Esophagus squamous epithelium (tissue), 5 donors: Measurements from ENCODE around the gene GAK. TPM values are rescaled to one million over a fixed set of nuclear protein-coding genes. Genes with fewer than 3 reads are reported as not detected.

Source experiments
- DNase-seq: peaks from one replicate; lab custom pipeline; 2025; lab: John Stamatoyannopoulos, UW
- H3K27ac ChIP-seq, 4 donors: fragments of 200-600 bp; sonication (generic); one replicate each; pipeline ENCODE4 v1.5.1; 2016 to 2019; ENCODE audit warnings: mild to moderate bottlenecking in 1 of 4
- H3K27me3 ChIP-seq, 4 donors: fragments of 200-600 bp; sonication (generic); 1 replicate in 3 of 4; 2 replicates in 1 of 4; pipeline versions ENCODE4 v1.5.1 to v1.6.0; 2017 to 2021; ENCODE audit warnings: antibody characterized with exemption in 1 of 4
- H3K36me3 ChIP-seq, 3 donors: fragments of 200-600 bp; sonication (generic); one replicate each; pipeline ENCODE4 v1.5.1; 2016 to 2019
- H3K4me1 ChIP-seq, 3 donors: fragments of 200-600 bp; sonication (generic); one replicate each; pipeline ENCODE4 v1.5.1; 2017 to 2019
- H3K4me3 ChIP-seq, 4 donors: fragments of 200-600 bp; sonication (generic); 1 replicate in 3 of 4; 2 replicates in 1 of 4; pipeline ENCODE4 v1.5.1; 2016 to 2019; ENCODE audit warnings: mild to moderate bottlenecking in 2 of 4, moderate library complexity in 1 of 4
- H3K9me3 ChIP-seq, 3 donors: fragments of 200-600 bp; sonication (generic); one replicate each; pipeline ENCODE4 v1.5.1; 2016 to 2019
- POLR2A ChIP-seq, 4 donors: fragments of 450-650 bp; IDR thresholded peaks; one replicate each; pipeline ENCODE4 v1.6.1; 2017; ENCODE audit warnings: antibody characterized with exemption in 4 of 4, mild to moderate bottlenecking in 4 of 4, moderate library complexity in 3 of 4
- WGBS, 2 donors: methylation state at CpG; one replicate each; pipeline ENCODE4 v1.1.5; 2018; 5-methylcytosine and 5-hydroxymethylcytosine counted together
- intact Hi-C: fragments of 100-400 bp; cut with DNase I; formaldehyde crosslinking; loops from one replicate; pipeline ENCODE4 v1.15.0; 2022
- total RNA-seq, 4 donors: library from RNA; depleted of rRNA; stranded (reverse); fragments of >200 nt; gene quantifications; one replicate each; pipeline ENCODE4 v1.1.0, GENCODE V29; 2016
- TF ChIP-seq, protein P1 (sequence below), 6 experiments: fragments of 450-650 bp in 4 of 6; fragments of 200-600 bp in 2 of 6; sonication (generic) in 2 of 6; IDR thresholded peaks; one replicate each; pipeline ENCODE4 v1.5.1; 2016 to 2019; ENCODE audit warnings: antibody characterized with exemption in 6 of 6, mild to moderate bottlenecking in 4 of 6, moderate library complexity in 4 of 6
- donor health status: DM: yes; HTN: yes; CAD: no.

The GAK gene
- total RNA-seq, 4 donors from 2014 or later: 70.6 to 97.8 (median 80.7) TPM

DNA sequence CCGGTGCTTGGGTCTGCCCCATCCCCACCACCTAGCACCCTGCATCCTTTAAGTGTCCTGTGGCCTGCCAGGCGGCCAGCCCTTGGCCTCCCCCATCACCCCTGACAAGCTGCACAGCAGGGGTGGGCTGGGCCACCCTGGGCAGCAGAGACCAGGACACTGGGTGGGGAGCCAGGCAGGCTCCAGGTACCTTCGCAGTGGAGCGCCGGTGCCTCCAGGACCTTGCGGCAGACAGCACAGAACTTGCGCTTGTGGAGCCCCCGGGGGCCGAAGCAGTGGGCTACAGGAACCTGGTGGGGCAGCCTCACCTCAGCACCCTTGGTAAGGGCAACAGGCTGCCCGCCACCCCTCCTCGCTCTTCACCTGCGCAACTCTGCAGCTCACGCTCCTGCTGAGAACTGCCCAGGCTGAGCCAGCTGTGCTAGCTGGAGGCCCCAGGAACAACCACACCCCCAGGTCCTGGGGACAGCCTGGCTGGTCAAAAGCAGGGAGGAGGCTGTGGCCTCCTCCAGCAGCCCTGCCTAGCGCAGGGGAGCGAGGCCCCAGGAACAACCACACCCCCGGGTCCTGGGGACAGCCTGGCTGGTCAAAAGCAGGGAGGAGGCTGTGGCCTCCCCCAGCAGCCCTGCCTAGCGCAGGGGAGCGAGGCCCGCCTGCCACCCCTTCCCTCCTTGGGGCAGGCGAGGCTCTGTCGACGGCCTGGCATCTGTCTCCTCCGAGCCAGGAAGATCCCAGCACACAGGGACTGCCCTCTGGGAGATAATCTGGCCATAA lies 36.7 kb upstream of the GAK start:
- Histone ChIP-seq H3K4me3 (no peak overlapping the region), H3K27me3 (no peaks in the 10 kb centered on the region), H3K4me1 (peaks cover 20 to 42% (median 31%) of the 10 kb centered on the region in 3 donors), H3K36me3 (peaks cover 0 to 40% (median 6%) of the 10 kb centered on the region in 3 donors), H3K27ac (no peak overlapping the region), H3K9me3 (no peaks in the 10 kb centered on the region)
- 20% methylated on average over 1 of the region's 23 CpGs; no CpG with 5 or more reads in 1 of the 2 donors for WGBS, 2 donors
- TF ChIP-seq, protein P1, sequence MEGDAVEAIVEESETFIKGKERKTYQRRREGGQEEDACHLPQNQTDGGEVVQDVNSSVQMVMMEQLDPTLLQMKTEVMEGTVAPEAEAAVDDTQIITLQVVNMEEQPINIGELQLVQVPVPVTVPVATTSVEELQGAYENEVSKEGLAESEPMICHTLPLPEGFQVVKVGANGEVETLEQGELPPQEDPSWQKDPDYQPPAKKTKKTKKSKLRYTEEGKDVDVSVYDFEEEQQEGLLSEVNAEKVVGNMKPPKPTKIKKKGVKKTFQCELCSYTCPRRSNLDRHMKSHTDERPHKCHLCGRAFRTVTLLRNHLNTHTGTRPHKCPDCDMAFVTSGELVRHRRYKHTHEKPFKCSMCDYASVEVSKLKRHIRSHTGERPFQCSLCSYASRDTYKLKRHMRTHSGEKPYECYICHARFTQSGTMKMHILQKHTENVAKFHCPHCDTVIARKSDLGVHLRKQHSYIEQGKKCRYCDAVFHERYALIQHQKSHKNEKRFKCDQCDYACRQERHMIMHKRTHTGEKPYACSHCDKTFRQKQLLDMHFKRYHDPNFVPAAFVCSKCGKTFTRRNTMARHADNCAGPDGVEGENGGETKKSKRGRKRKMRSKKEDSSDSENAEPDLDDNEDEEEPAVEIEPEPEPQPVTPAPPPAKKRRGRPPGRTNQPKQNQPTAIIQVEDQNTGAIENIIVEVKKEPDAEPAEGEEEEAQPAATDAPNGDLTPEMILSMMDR (IDR thresholded peaks at IDR 0.05): no peak
- TF ChIP-seq POLR2A (IDR thresholded peaks at IDR 0.05): no peak
- DNase-seq: no peak
- intact Hi-C loops: no loop called here

DNA sequence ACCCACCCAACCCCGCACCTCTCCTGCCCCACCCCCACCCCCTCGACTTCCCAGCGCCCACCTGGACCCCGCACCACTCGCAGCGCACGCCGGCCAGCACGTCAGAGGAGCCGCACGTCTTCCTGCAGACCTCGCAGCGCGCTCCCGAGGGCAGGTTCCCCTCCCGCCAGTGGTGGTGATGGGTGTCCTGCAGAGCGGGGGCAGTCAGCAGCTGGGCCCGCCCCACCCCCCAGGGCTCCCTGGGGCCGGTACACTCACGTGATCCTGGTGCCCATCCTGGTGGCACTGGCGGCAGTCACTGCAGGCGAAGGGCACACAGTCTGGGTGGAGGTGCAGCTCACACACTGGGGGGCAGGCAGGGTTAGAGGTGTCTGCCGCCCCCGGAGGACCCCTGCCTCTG lies 36.1 kb upstream of the GAK start:
- no peaks in the 10 kb centered on the region for H3K9me3 ChIP-seq
- H3K4me3 ChIP-seq: no peak overlapping the region
- no peaks in the 10 kb centered on the region for H3K27me3 ChIP-seq
- no peak for DNase-seq
- H3K36me3 ChIP-seq: peaks cover 0 to 41% (median 6%) of the 10 kb centered on the region in 3 donors
- 49% methylated on average over 6 of the region's 24 CpGs; no CpG with 5 or more reads in 1 of the 2 donors for WGBS, 2 donors
- intact Hi-C loops: no loop called here
- no peak overlapping the region for H3K27ac ChIP-seq
- no peak for TF ChIP-seq POLR2A (IDR thresholded peaks at IDR 0.05)
- TF ChIP-seq, protein P1 (IDR thresholded peaks at IDR 0.05): no peak
- H3K4me1 ChIP-seq: peaks cover 20 to 45% (median 29%) of the 10 kb centered on the region in 3 donors

DNA sequence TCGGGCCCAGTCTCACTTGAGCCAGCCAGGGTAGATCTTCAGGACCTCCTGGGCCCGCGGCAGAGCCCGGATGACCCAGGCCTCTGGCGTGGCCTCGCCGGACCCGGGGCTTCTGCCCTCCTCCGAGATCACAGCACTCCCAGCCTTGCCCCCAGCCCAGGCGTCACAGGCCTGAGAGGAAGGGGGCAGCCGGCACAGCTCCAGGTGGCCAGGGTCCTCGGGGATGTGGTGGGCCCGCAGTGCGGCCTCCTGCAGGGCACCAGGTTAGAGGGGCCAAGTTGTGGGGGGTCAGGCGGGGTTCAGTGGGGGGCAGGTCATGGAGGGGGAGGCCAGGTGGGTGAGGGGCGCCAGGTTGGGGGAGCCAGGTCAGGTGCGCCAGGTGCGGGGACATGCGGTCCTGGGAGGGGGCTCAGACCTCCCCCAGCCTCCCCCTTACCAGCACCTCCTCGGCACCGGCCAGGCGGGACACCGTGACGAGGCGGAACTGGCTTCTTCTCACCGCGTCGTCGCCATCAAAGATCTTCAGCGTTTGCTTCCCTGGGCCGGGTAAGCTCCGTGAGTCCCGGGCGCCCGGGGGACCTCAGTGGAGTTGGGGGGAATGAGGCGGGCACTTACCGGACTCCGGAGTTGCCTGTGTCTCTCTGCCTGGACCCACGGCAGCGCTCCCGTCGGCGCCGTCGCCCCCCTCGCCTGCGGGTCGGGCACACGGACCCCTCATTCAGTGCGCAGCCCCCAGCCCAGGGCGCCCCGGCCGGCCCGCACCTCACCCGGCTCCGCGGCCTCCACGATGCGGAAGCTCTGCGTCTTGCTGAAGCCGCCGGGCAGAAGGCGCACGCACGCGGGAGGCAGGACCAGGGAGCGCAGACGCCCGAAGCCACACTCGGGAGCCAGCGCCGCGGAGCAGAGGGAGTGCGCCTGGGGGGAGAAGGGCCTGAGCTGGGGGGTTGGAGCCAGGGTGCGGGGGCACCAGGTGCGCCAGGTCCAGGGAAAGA lies 35.3 kb upstream of the GAK start:
- no peak for DNase-seq
- Histone ChIP-seq H3K9me3 (no peaks in the 10 kb centered on the region), H3K4me3 (peak overlapping the region in 1 of 4 donors; percentile 21), H3K27ac (no peak overlapping the region), H3K4me1 (peaks cover 22 to 47% (median 31%) of the 10 kb centered on the region in 3 donors), H3K27me3 (no peaks in the 10 kb centered on the region), H3K36me3 (peaks cover 0 to 48% (median 6%) of the 10 kb centered on the region in 3 donors)
- intact Hi-C loops: no loop called here
- TF ChIP-seq POLR2A (IDR thresholded peaks at IDR 0.05): no peak
- TF ChIP-seq, protein P1 (IDR thresholded peaks at IDR 0.05): no peak
- 57 to 80% methylated on average over 1 to 15 of the region's 76 CpGs for WGBS, 2 donors

DNA sequence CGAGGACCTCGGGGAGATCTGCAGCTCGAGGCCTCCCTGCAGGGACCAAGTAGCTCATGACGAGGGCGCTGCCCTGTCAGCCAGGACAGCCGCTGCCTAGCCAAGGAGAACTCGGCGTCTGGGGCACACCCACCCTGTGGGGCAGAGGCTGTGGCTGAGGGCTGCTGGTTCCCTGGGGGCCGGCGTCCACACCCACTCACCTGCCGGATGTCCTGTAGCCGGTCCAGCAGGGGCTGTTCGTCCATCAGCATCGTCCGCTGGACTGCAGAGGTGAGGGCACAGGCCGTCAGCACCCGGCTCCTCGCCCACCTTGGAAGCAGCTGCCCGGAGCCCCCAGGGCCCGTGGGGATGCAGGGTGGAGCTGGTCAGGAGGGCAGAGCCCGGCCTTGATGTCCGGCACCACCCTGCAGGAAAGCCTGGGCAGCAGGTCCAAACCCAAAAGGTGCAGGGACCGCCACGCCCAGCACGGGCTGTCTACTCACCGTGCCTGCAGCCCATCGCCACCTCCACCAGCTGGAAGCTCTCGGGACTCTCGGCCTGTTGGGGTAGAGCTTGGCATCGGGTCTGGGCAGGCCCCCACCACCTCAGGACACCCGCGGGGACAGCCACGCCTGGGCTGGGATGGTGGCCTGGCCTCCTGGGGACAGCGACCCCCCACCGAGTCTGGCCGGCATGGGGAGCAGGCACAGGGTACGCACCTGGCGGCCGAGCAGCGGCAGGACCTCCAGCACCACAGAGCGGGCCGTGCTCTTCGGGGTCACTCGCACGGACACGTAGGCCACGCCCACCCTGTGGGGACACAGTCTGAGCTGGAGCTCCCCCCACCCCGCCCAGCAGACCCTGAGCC lies 34.4 kb upstream of the GAK start:
- Histone ChIP-seq H3K4me1 (peaks cover 21 to 47% (median 30%) of the 10 kb centered on the region in 3 donors), H3K4me3 (no peak overlapping the region), H3K27me3 (no peaks in the 10 kb centered on the region), H3K36me3 (peaks cover 0 to 57% (median 6%) of the 10 kb centered on the region in 3 donors), H3K27ac (no peak overlapping the region), H3K9me3 (no peaks in the 10 kb centered on the region)
- intact Hi-C loops: no loop called here
- 79% methylated on average over 7 of the region's 48 CpGs; no CpG with 5 or more reads in 1 of the 2 donors for WGBS, 2 donors
- no peak for TF ChIP-seq POLR2A (IDR thresholded peaks at IDR 0.05)
- TF ChIP-seq, protein P1 (IDR thresholded peaks at IDR 0.05): no peak
- DNase-seq: no peak
